HG03460 (cell line): ENCODE results near the gene ADRM1.

ENCODE experiments used
- ATAC-seq: cut with Tn5 transposase; IDR thresholded peaks from one replicate; pipeline ENCODE4 v1.9.1; 2021; ENCODE audit not compliant: unreplicated experiment

Gene ADRM1

DNA sequence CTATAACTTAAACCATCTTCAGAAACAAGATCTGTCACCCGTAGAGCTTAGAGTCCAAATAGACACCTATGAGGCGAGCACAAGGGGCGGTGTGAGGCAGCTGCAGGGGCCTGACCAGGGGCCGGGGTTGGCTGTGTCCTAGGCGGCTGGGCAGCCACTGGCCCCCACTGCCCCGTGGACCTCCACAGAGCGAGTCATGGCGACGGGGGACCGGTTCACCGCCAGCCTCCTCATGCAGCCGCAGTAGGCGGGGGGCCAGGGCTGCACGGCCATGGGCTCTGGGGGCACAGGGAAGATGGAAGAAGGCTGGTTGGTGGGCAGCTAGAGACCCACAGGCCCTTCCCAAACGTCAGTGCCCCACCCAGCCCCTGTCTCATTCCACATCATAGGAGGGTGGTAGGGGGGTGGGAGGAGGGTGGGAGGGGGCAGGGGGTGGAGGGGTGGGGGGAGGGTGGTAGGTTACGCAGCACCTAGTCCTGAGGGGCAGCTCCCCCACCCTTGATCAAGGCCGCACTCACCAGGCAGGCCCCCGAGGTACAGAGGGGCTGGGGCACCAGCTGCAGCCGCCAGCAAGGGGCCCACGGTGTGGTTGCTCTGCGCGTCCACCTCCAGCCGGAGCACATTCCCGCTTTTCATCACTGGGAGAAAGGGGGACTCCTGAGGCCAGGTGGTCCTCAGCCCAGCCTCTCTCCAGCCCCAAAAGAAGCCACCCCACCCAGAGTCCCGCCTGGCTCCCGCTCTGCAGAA is 6.6 kb downstream of the ADRM1 start:
- ATAC-seq, result no peak

DNA sequence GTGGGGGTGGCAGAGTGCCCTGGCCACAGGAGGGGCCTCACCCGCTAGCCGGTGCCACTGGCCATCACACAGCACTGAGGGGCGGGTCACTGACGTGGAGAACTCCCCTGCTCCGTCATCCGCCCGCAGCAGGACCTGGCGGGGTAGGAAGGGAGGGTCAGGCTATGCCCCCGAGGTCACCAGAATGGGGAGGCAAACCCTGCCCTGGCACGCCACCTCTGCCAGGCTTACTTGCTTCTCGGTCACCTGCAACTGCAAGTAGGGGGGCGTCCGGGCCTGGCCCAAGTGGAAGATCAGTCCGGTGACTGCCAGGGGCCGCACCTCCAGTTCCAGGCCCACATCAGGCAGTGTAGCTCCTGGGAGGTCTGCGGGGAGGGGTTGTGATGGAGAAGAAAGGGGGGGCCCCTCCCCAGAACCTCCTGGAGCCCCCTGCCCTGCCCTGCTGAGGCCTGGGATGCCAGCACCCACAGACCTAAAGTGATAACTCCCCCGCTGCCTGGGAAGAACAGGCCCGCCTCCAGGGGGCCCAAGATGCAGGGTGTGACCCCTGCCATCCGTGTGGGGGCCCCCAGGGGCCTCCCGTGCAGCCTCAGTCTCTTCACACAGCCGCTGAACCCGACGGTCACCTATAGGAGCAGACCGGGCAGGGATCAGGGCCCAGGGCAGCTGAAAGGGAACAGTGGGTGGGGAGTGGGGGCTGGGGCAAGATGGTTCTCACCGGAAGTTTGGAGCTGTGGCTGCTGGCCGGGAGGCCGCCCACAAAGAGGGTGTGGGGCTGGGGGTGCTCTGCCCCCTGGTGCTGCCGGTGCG is 7.4 kb downstream of the ADRM1 start:
- ATAC-seq, result no peak

DNA sequence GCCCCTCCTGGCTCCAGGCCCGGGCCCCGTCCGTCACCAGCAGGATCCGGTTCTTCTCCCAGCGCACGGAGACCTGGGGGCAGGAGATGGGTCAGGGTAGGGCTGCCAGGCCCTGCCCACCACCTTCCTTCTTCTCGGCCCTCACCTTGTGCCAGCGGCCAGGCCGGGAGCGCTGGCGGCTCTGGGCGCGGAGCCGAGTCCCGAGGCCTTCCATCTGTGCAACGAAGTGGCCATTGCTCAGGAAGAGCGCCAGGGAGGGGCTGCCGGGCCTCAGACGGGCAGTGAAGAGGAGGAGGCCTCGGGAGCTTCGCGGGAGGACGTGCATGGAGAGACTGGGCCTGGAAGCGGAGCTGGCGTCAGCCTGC is 7.9 kb downstream of the ADRM1 start:
- ATAC-seq, result no peak

DNA sequence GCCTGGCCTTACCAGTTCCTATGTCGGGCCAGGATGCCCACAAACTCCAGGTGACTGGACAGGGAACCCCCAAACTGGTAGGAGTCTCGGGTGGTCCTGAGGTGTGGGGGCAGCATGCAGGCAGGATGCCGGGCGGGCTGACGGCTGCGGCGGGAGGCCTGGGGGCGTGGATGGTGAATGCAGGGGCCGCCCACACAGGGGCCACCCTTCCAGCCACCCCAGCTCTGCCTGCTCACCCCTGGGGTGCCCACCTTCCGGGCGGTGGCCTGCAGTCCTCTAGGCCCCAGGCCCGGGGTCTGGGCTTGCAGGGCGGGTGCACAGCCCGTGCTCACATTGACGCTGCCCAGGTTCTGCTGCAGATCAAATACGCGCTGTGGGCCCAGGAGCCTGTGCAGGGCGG is 8.4 kb downstream of the ADRM1 start:
- no peak for ATAC-seq

DNA sequence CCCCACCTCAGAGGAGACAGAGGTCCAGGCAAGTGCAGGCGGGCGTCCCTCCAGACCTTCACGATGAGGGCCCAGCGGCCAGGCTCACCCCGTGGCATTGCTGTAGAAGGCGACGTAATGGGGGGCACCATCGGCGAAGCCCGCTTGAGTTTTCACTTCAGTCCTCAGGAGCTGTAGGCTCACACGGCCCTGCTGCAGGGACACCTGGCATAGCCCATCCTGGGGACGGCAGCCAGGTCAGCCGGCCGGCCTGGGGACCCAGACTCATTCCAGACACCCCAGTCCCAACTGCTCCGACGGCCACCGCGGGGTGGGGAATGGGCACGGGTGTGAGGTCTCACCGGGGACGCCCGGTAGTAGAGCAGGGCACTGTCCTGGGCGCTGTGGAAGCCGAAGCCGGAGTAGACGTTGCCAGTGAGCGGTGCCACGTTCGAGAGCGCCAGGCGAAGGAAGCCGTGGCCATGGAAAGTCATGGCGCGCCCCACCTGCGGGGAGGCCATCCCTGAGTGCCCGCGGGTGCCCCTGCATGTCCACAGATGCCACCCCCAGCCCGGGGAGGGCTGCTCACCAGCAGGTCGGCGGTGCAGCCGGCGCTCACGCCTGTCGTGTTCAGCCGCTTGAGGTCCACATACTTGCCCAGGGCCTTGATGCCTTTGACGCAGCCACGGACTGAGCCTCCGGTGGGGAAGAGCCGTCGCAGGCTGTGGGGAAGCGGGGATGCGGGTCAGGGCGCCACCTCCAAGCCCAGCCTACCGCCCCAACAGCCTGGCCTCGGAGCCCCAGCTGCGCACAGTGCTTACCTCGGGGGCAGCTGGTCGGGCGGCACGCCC is 9.2 kb downstream of the ADRM1 start:
- ATAC-seq, result no peak

DNA sequence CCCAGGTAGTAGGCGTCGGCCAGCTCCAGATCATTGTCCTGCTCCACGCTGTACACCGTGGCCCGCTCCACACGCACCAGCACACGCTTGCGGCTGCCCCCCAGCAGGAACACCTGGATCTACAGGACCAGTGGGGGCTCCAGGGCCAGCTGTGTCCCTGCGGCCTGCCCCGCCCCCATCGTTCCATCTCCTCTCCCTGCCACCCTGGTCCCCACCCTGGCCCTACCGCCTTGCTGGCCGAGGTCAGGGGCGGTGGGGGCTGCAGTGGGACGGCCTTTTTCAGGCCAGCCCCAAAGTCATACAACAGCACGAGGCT is 9.8 kb downstream of the ADRM1 start:
- no peak for ATAC-seq

DNA sequence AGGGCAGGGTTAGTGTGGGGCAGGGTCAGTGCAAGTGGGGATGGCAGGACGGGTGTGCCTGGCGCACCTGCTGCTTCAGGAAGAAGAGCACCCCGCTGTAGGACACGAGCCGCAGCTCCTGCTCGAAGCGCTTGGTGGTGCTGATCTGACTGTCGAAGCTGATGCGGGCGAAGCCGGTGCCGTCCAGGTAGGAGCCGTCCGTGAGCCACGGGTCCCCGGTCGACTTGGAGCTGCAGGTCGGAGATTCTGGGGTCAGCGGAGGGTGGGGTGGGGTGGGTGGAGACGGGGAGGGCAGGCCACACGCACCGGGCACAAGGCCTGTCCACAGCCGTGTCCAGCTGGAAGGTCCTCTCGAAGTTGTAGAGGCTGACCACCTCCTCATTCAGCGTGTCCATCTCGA is 10.2 kb downstream of the ADRM1 start:
- no peak for ATAC-seq

DNA sequence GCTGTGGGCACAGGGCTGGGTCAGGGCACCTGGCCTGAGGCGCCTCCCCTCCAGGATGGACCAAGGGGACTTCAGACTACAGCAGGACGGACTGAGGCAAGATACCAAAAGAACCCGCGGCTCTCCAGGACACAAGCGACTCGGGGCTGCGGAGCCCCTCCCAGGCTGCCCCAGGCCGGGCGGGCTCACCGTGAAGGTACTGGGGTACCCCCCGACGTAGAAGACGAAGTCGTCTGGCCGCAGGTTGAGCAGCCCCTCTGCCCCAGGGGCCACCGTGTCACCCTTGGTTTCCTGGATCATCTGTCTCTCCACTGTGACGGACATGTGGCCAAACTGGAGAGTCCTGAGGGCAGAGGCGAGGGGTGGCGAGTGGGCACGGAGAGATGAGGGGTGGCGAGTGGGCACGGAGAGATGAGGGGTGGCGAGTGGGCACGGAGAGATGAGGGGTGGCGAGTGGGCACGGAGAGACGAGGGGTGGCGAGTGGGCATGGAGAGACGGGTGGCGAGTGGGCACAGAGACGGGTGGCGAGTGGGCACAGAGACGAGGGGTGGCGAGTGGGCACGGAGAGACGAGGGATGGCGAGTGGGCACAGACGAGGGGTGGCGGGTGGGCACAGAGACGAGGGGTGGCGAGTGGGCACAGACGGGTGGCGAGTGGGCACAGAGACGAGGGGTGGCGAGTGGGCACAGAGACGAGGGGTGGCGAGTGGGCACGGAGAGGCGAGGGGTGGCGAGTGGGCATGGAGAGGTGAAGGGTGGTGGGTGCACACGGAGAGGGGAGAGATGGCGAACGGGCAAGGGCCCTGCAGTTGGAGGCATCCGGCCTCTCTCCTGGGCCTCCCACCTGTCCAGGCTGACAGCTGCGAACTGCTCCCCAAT is 10.9 kb downstream of the ADRM1 start:
- no peak for ATAC-seq

DNA sequence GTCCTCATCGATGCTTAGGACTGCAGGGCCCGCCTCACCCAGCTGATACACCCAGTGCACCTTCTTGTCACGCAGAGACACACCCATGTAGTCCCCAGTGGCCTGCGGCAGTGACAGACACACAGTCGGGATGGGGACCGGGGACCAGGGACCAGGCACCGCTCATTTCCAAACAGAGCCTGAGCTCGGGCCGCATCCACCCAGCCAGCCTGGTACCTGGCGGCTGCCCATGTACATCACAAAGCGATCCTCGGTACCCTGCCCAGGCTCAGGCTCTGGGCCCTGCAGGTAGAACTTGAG is 11.5 kb downstream of the ADRM1 start:
- no peak for ATAC-seq

DNA sequence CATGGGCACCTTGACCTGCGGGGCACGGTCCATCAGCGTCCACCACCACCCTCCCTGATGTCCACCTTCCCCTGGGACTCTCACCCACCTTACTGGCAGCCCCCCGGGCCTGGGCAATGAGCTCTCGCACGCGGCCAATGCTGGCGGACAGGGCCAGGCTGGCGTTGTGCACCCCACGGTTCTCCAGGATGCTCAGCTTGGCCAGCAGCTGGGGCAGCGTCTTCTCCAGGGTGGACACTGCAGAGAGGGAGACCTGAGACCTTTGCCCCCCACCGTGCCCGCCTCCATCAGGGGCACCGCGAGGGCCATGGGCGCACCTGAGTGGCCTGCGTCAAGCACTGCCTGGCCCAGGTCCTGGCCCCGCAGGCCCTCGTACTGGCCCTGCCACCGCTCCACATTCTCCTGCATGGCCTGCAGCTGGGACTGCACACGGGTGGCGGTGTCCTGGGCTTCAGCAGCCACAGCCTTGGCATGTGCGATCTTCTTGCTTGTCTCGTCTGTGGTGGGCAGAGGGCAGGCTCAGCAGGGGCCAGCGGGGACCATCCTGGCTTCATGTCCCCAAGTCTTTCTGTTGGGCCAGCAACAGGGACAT is 12.0 kb downstream of the ADRM1 start:
- no peak for ATAC-seq

DNA sequence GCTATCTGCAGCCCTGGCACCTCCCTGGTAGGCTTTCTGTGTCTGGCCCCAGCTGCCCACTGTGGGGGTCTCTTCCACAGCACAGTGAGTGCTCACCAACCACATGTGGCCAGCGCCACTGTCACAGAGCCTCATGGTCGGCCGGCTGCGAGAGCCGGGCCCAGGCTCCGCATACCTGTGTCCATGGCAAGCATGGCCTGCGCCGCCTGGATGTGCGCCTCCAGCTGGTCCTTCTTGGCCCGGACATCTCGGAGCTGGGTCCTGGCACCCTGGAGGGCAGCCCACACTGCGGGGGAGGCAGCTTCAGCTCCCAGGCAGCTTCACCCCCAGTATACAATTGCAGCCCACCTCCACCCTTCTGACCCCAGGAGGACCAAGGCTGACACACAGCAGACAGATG is 13.0 kb downstream of the ADRM1 start:
- no peak for ATAC-seq

DNA sequence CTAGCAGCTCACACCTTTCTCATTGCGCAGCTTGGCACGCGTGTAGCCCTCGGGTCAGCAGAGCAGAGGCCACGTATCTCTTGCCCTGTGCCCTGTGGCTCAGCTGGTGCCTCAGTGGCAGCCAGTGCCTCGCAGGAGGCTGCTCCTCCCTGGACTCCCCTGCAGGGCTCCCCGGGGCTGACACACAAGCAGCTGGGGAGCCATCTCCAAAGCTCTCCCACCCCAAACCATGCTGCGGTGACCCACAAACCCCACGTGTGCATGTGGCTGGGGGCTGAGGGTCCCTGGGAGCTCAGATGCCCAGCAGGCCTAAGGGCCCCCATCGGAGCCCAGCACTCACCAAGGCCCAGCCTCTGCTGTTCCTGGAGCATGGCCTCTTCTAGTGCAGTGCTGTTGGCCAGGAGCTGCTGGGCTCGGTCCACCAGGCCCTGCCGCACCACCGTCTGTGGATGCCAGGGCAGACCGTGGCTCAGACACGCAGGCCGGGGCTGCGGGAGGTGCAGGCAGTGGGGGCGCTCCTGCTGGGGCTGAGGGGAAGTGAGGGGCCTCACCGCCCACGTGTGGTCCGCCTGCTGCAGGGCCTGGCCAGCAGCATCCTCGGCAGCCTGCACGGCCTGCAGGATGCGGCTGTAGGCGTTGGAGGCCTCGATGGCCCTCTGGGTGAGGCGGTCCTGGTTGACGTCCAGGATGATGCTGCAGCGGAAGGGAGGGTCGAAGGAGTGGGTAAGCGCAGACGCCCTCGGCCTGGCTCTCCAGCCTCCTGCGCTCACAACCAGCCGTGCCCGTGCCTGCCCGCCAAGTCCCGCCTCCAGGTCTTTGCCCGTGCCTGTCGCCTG is 13.8 kb downstream of the ADRM1 start:
- ATAC-seq, result no peak

DNA sequence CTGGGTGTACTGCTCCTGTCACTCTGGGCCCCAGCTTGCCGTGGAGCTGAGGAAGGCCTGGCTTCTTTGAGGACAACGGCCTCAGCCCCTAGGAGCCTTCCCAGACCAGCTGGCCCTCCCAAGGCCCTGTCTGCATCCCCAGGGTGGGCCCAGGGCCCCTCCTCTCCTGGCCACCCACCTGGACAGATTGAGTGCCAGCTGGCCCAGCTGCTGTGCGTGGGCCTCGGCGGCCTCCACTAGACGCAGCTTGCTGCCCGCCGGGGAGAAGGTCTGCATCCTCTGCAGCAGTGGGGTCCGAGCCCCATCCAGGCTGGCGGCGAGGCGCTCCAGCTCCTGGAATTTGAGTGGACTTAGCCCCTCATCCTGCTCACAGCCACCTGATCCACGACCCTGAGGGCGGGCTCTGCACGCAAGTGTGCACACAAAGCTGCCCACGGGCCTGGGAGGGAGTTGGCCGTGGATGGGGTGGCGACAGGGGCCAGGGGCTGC is 14.4 kb downstream of the ADRM1 start:
- no peak for ATAC-seq

DNA sequence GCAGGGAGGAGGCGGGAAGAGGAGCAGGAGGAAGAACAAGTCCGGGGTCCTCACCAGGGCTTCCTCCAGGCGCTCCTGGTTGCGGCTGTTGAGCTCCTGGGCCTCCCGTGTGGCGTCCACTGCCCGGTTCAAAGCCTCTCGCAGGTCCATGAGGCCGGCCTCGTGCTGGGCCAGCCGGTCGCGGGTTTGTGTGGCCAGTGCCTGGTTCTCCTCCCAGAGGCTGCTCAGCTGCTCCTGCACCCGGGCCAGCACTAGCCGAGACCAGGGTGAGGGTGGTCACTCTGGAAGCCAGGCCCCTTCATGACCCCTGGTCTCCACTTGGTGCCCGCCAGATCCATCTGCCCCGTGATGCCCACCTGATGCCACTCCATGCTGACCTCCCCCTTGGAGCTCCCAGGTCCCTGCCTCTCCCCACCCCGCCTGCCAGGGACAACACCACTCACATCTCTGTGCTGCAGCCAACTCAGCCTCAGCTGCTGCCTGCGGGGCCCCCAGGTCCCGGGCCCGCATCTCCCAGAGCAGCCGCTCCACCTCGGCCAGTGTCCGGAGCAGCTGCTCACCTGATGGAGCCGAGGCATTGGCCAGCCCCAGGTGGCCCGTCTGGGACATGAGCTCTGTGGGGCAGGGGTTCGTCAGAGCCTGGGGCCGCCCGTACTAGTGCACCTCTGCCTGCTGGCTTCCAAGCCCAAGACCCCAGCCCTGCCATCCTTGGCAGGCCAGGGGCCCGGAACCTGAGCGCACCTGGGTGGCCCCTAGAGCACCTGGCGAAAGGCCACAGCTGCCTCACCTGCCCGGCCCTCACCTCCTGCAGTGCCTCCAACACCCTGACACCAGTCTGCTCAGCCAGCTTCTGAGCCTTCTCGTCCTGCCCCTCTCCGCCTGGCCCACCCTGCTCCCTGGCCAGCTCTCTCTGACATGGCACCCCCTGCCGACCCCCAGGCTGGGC is 15.9 kb downstream of the ADRM1 start:
- ATAC-seq, result no peak

DNA sequence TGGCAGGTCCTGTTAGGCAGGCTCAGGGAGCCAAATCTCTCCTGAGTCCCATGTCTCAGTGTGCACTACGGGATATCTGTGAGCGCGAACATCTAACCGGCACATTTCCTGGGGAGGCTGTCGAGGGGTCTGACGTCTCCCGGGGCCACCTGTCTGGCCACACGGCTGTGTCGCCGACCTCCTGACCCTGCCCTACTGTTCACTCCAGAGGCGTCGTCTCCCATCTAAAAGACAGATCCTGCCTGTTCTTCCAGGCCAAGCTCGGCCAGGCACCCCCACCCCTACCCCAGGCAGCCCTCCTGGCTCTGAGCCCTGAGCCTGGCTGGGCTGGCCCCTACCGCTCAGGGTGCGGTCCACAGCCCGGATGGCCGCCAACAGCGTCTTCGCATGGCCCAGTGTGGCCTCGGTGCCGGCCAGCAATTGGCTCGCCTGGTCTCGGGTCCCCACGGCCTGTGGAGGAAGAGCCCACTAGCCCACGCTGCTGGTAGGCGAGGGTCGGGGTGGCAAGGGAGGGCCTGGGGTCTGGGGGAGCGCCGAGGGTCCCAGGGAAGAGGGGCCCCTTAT is 16.6 kb downstream of the ADRM1 start:
- ATAC-seq, result no peak

DNA sequence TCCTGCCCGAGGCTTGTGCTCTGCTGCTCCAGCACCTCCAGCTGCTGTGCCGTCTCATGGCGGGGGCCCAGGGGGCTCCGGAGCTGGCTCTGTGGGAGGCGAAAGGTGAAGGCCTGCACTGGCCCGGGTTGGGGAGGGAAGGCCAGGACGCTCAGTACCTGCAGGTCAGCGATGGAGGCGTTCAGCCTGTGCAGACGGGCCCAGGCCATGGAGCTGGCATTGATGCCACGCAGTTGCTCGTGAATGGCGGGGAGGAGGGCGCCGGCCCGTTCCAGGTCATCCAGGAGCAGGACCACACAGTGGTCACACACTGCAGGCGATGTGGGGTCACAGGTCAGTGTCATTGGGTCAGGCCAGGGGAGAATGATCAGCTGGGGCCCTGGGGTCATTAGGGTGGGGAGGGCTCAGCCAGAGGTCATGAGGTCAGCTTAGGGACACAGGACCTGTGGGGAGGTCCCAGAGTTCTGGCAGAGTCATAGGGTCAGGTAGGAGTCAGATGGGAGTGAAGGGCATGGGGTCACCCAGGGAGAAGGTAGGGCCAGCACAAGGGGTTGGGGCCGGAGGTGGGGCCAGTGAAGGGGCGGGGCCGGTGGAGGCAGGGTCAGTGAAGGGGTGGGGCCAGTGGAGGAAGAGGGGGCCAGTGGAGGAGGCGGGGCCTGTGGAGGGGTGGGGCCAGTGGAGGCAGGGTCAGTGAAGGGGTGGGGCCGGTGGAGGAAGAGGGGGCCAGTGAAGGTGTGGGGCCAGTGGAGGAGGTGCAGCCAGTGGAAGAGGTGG is 18.0 kb downstream of the ADRM1 start:
- ATAC-seq, result no peak

DNA sequence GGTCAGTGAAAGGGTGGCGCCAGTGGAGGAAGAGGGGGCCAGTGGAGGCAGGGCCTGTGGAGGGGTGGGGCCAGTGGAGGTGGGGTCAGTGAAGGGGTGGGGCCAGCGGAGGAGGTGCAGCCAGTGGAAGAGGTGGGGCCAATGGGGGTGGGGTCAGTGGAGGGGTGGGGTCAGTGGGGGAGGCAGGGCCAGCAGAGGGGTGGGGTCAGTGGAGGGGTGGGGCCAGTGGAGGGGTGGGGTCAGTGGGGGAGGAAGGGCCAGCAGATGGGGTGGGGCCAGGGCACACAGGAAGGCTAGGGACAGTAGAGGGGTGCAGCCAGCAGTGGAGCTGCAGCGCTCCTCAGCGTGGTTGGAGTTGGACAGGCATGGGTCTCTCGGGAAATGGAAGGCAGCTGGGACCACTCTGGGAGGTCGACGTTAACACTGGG is 18.7 kb downstream of the ADRM1 start:
- no peak for ATAC-seq
